GM19023 (cell line): ENCODE results near the gene TMCC2.
A peak's percentile ranks its signal among the peaks of the same experiment; 100 is the strongest.
"Not testable (repeated sequence)": the region's sequence is repeated elsewhere in the genome, so short reads cannot be mapped to it uniquely, and the experiment has no call there.

Source experiments
- ATAC-seq: cut with Tn5 transposase; IDR thresholded peaks from one replicate; pipeline ENCODE4 v1.9.1; 2021; ENCODE audit warnings: mild to moderate bottlenecking, moderate library complexity; ENCODE audit not compliant: unreplicated experiment

Gene TMCC2

GRCh38 chr1:205227584-205228013 lies at the start of gene TMCC2:
TSS of gene TMCC2 (plus strand) at chr1:205227946. CDS start at chr1:205228565, 619 bp downstream.
- ATAC-seq = no peak

GRCh38 chr1:205179842-205180241 lies 47.9 kb upstream of the TMCC2 start:
- no peak for ATAC-seq

- ATAC-seq = not testable (repeated sequence)
Measured at GRCh38 chr1:205180331-205180730, 47.4 kb upstream of the TMCC2 start.

GRCh38 chr1:205182930-205183329 lies 44.8 kb upstream of the TMCC2 start:
- ATAC-seq = no peak

DNA sequence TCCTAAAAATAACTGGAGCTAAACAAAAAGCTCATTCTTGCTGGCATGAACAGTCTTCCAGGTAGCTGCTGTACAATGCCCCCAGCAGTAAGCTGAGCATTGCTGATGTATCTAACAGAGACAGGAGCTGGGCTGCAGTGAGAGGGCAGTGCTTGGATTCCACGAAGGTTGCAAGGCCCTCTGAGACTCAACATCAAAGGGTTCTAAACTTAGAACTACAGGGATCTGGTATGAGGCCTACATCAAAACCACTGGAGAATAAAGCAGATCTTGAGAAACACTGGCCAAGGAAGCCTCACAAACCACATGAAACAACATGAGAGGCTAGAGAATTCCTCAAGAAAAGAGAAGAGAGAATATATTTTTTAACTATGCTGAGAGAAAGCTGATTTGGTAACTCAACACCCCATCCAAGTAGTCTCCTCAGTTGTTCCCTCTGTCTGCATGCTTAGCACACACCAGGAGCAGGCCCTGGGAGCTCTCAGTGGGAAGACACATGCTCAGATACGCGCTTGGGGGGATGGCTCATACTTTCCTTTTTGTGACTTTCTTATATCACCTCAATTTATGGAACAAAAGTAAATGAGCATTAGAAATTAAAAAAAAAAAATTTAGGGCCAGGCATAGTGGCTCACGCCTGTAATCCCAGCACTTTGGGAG lies 43.9 kb upstream of the TMCC2 start:
- ATAC-seq = no peak

DNA sequence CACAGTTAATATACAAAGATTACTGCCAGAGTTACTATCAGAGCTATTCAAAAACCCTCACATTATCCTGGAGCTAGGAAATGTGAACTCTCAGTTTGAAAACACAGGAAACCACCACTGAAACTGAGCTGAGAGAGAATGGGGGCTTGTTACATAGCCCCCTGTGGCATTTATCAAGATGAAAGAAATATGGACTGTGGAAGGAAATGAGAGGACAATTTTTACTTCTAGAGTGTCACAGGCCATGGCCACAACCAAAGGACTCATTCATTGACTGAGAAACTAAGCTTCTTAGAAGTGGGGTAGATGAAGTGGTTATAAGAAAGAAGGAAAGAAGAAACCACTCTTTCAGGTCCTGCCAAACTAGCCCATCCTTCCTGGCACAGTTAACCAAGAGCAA lies 41.6 kb upstream of the TMCC2 start:
- no peak for ATAC-seq

DNA sequence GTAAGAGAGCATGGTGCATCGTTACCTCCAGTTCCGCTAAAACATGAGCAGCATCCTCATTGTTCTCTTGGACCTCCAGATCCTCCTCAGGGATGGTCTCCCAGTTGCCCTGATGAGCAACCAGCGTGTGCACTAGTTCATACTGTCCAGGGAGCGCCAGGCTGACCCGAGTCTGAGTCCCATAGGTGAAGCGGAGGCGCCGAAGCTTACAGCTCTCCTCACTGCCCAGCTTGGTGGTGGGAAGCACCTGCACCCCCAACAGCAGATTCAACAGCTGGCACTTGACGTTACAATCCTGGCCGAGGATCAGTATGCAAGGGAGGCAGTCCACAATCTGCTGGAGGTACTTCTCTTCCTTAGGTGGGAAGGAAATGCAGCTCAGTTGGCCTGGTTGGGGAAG lies 40.3 kb upstream of the TMCC2 start:
- no peak for ATAC-seq

- no peak for ATAC-seq
Measured at GRCh38 chr1:205188098-205188497, 39.6 kb upstream of the TMCC2 start.

DNA sequence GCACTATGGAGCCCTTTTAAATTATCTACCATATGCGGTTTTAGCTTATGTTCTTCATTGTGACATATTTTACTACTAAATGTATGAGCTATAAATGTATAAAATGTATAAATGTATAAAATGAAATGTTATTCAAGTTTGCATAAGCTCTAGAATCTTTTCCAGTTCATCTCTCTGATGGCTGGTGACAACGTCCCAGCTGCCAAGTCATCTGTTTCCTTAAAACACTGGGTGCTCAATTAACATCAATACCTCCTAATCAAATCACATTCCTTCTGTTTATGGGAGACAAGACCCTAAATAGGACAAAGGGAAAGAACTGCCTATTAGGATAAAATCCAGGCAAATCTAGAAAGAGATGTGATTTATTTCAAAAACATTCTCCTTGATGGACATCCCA lies 39.1 kb upstream of the TMCC2 start:
- no peak for ATAC-seq

GRCh38 chr1:205189131-205189530 lies 38.6 kb upstream of the TMCC2 start:
- ATAC-seq = no peak

DNA sequence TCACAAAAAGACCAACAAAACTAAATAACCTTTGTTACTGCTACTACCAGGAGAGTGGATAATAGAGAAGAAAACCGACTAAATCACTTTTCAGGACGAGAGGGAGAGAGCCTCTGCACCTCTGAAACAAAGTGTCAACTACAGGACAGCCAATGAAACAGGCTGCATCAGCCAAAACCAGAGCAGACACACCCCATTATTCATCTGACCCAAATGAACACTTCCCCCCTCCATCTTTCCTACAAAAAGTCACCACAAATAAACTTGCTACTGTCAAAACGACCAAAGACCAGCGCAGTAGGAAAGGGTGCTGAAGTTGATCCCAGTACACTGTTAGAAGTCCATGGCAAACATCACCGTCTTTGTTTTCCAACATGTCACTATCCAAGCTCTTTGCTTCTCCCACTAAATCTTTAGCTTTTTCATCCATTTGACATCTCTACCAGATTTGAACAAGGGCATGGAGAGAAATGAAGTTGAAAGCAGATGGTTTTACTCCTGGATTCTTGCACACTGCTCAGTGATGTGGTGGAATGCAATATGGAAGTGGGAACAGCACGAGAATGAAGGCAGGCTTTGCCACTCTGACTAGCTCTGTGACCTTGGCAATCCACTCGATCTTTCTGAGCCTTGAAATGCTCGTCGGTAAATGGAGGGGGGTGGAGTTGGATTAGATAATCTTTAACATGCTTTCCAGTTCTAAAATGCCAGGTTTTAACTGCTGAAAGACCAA lies 36.7 kb upstream of the TMCC2 start:
- no peak for ATAC-seq

DNA sequence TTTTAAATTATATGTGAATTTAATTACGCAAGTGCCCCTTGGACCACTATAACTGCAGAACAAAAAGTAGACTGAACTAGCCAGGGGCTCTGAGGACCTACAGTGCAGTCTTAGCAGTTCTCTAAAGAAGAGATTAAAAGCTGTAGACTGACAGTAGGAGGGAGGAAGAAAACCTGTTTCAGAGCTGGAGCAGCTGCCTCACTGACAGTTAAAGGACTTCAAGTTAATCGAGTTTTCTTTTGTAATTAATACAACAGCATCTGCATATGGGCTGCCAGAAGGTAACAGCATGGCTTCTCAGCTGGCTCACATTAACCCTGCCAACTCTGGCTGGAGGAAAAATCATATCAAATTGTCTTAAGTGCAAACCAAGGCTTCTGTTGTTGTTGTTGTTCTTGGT lies 36.1 kb upstream of the TMCC2 start:
- no peak for ATAC-seq

DNA sequence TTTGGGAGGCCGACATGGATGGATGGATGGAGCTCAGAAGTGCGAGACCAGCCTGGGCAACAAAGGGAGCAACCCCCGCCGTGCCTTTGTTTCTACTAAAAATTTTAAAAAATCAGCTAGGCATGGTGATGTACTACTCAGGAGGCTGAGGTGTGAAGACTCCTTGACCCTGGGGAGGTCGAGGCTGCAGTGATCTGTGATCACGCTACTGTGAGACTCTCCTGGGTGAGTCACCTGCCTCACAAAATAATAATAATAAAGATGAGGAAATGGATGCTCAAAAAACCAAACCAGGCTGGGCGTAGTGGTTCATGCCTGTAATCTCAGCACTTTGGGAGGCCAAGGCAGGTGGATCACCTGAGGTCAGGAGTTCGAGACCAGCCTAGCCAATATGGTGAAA lies 35.5 kb upstream of the TMCC2 start:
- ATAC-seq = no peak

- ATAC-seq = no peak
Measured at GRCh38 chr1:205199090-205199930, 28.4 kb upstream of the TMCC2 start.

DNA sequence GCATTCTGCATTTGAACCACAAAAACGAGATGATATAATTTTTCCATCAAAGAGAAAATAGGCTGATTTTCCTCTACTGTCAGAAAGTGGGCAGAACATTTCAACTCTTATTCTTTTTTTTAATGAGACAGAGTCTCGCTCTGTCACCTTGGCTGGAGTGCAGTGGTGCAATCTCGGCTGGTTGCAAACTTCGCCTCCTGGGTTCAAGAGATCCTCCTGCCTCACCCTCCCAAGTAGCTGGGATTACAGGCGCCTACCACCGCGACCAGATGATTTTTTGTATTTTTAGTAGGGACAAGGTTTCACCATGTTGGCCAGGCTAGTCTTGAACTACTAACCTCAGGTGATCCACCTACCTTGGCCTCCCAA lies 27.8 kb upstream of the TMCC2 start:
- ATAC-seq = no peak

DNA sequence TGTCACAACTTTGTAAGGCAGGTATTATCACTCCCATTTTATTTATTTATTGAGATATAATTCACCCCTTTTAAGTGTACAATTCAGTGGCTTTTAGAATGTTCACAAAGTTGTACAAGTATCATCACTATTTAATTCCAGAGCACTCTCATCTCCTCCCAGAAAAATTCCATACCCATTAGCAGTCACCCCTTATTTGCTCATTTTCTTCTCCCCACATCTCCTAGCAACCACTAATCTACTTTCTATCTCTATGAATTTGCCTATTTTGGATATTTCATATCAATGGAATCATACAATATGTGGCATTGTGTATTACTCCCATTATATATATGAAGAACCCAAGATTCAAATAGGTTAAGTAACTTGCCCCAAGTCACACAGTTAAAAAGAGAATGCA lies 23.2 kb upstream of the TMCC2 start:
- ATAC-seq = no peak

GRCh38 chr1:205205055-205205454 lies 22.7 kb upstream of the TMCC2 start:
- ATAC-seq = no peak

DNA sequence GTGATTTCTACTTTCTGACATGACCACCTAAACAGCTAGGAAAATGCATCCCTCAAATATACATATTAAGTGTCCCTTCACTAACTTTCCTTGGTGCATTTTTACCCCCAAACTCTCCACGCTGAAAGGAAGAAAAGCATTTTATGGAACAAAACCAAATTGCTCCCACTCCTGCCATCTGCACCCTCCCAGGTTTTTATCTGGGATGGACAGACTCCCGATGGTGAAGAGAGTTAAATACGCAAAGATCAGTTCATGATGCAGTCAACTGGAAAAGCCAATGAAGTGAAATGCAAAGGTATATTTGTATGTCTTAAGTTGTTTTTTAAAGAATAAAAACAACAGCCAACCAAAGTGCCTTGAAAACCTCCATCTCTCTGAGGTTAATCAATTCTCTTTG lies 18.9 kb upstream of the TMCC2 start:
- no peak for ATAC-seq

GRCh38 chr1:205210756-205211168 lies 17.0 kb upstream of the TMCC2 start:
- ATAC-seq = no peak

DNA sequence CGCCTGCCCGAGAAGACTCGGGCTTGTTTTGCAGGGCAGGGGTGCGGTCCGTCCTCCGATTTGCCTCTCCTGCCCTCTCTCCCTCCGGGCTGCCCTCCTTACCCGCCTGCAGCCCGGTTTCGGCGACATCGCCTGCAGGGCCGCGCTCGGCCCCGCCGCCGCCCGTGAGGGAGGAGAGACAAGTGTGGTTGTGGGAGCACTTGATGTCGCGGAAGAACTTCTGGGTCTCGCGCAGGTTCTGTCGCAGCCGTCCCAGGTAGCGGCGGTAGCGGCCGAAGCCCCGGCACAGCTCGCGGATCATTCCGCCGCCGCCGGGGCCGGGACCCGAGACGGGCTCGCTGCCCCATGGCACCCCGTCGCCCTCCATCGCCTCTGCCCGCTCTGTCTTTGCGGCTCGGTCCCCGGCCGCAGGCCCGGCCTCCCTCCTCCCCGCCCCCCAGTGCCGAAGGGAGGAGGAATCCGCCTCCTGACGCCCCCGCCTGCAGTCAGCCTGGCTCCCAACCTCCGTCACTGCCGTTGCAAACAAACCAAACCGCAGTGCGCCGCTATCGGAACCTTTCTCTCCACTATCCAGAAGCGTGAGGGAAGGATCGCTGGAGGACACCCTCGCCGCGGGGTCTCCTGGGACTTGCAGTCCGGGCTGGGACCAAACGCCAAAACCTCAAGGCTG lies 16.4 kb upstream of the TMCC2 start, which contains the start of gene DSTYK:
TSS of gene DSTYK (minus strand) at position 534 of the 670 bp plus-strand sequence. CDS start at position 367, 167 bp downstream.
- peak; percentile 86 for ATAC-seq
